Uterine smooth muscle cell (primary cell): ENCODE measurements around the gene KRTAP4-12. TPM values are rescaled to one million over a fixed set of nuclear protein-coding genes. Genes with fewer than 3 reads are reported as not detected.

ENCODE experiments used
- total RNA-seq: library from RNA; depleted of rRNA; stranded (reverse); fragments of >200 nt; gene quantifications from 2 replicates; pipeline ENCODE4 v1.2.3, GENCODE V29; 2014

KRTAP4-12 gene
- total RNA-seq, result not detected in 2 replicates

DNA sequence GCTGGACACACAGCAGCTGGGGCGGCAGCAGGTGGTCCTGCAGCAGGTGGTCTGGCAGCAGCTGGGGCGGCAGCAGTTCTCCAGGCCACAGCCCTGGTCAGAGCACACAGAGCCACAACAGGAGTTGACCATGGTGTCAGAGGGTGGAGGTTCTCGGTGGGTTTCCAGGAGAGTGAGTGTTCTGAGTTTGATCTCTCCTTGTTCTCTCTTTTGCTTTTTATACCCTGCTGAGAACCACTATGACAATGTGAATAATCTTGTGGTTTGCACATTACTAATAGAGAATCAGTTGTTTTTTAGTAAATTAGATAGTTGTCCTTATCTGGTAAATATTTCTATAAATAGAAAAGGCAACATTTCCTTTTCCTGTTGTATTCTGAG is at the start of gene KRTAP4-12:
KRTAP4-12 (minus strand) TSS at position 192 of the 381 bp plus-strand sequence; CDS start at position 132, 60 bp downstream.

GRCh38 chr17:41168121-41168520 is 44.1 kb upstream of the KRTAP4-12 start, which contains the start of gene KRTAP4-3:
Gene KRTAP4-3, minus strand, starts transcription at chr17:41168221. Its CDS starts 49 bp downstream, at chr17:41168172.

GRCh38 chr17:41160648-41161047 is 36.7 kb upstream of the KRTAP4-12 start, which contains the start of gene KRTAP4-4:
Gene KRTAP4-4, minus strand, starts transcription at chr17:41160748. Its CDS starts 57 bp downstream, at chr17:41160691.

GRCh38 chr17:41149652-41149985 is 25.6 kb upstream of the KRTAP4-12 start, which contains the start of gene KRTAP4-5:
Gene KRTAP4-5, minus strand, starts transcription at chr17:41149825. Its CDS starts 58 bp downstream, at chr17:41149767.

GRCh38 chr17:41140360-41141131 is 16.6 kb upstream of the KRTAP4-12 start, which contains the start of gene KRTAP4-6:
Gene KRTAP4-6, minus strand, starts transcription at chr17:41140544. Its CDS starts 57 bp downstream, at chr17:41140487.

DNA sequence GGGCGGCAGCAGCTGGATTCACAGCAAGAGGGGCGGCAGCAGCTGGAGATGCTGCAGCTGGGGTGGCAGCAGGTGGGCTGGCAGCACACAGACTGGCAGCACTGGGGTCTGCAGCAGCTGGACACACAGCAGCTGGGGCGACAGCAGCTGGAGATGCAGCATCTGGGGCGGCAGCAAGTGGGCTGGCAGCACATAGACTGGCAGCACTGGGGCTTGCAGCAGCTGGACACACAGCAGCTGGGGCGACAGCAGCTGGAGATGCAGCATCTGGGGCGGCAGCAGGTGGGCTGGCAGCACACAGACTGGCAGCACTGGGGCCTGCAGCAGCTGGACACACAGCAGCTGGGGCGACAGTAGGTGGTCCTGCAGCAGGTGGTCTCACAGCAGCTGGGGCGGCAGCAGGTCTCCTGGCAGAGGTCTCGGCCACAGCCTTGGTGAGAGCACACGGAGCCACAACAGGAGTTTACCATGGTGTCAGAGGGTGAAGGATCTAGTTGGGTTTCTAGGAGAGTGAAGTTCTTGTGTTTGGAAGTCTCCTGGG is 6.1 kb downstream of the KRTAP4-12 start, which contains the start of gene KRTAP4-11:
KRTAP4-11 (minus strand) TSS at position 528 of the 541 bp plus-strand sequence; CDS start at position 470, 58 bp downstream.

DNA sequence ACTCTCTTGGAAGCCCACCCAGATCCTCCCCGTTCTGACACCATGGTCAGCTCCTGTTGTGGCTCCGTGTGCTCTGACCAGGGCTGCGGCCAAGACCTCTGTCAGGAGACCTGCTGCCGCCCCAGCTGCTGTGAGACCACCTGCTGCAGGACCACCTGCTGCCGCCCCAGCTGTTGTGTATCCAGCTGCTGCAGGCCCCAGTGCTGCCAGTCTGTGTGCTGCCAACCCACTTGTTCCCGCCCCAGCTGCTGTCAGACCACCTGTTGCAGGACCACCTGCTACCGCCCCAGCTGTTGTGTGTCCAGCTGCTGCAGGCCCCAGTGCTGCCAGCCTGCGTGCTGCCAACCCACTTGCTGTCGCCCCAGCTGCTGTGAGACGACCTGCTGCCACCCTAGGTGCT is 18.6 kb downstream of the KRTAP4-12 start, which contains the start of gene KRTAP4-9:
KRTAP4-9 (plus strand) TSS at position 43 of the 400 bp plus-strand sequence; CDS start at position 43, 0 bp downstream.

DNA sequence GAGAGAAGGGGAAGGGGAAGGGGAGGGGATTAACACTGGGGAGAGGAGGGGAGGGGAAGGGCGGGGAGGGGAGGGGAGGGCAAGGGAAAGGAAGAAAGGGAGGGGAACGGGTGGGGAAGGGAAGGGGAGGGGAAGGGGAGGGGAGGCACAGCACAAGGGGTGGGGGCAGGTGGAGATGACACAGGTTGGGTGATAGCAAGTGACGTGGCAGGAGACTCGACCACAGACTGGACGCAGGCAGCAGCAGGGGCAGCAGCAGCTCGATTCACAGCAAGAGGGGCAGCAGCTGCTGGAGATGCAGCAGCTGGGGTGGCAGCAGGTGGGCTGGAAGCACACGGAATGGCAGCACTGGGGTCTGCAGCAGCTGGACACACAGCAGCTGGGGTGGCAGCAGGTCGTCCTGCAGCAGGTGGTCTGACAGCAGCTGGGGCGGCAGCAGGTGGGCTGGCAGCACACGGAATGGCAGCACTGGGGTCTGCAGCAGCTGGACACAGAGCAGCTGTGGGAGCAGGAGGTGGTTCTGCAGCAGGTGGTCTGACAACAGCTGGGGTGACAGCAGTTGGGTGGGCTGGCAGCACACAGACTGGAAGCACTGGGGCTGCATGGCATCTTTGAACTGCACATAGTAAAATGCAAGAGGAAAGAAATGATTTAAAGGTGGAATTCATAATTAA is 22.3 kb downstream of the KRTAP4-12 start, which contains the start of gene KRTAP4-16:
KRTAP4-16 (minus strand) TSS at position 624 of the 674 bp plus-strand sequence; CDS start at position 624, 0 bp downstream.

GRCh38 chr17:41098042-41098441 is 25.9 kb downstream of the KRTAP4-12 start, which contains the start of gene KRTAP4-8:
Gene KRTAP4-8, minus strand, starts transcription at chr17:41098142. Its CDS starts 58 bp downstream, at chr17:41098084.

DNA sequence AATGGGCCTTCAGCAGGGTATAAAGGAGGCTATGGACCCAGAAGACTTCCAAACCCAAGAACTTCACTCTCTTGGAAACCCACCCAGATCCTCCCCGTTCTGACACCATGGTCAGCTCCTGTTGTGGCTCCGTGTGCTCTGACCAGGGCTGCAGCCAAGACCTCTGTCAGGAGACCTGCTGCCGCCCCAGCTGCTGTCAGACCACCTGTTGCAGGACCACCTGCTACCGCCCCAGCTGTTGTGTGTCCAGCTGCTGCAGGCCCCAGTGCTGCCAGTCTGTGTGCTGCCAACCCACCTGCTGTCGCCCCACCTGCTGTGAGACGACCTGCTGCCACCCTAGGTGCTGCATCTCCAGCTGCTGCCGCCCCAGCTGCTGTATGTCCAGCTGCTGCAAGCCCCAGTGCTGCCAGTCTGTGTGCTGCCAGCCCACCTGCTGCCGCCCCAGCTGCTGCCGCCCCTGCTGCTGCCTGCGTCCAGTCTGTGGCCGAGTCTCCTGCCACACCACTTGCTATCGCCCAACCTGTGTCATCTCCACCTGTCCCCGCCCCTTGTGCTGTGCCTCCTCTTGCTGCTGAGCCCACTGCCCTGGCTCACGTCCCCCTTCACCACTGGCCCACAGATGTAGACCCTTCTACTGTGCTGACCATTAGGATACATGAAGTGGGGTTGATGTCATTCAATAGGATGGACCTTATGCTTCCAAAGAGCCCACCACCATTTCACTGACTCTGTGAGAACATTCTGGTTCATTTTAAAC is 39.7 kb downstream of the KRTAP4-12 start, which contains the start of gene KRTAP4-7:
KRTAP4-7 (plus strand) TSS at position 51 of the 757 bp plus-strand sequence; CDS start at position 108, 57 bp downstream.

Other genes with a start within 250 kb of the KRTAP4-12 start
- 0.22 TPM in 1 of 2 replicates, not detected in the other for gene KRT20, start 238.9 kb downstream of the KRTAP4-12 start, total RNA-seq
- gene KRT23, start 186.5 kb downstream of the KRTAP4-12 start, total RNA-seq, result 0.50 and 0.55 TPM in 2 replicates
- 0.11 TPM in 1 of 2 replicates, not detected in the other for gene KRT39, start 157.2 kb downstream of the KRTAP4-12 start, total RNA-seq
- not detected in 2 replicates for gene KRT40, start 139.9 kb downstream of the KRTAP4-12 start, total RNA-seq
- not detected in 2 replicates for gene KRTAP3-3, start 130.0 kb downstream of the KRTAP4-12 start, total RNA-seq
- gene KRTAP3-2, start 124.3 kb downstream of the KRTAP4-12 start, total RNA-seq, result not detected in 2 replicates
- not detected in 2 replicates for gene KRTAP3-1, start 115.1 kb downstream of the KRTAP4-12 start, total RNA-seq
- 32.6 and 54.1 TPM in 2 replicates for gene KRTAP1-5, start 97.0 kb downstream of the KRTAP4-12 start, total RNA-seq
- not detected in 2 replicates for gene KRTAP1-4, start 94.0 kb downstream of the KRTAP4-12 start, total RNA-seq
- not detected in 2 replicates for gene KRTAP1-3, start 89.3 kb downstream of the KRTAP4-12 start, total RNA-seq
- gene KRTAP1-1, start 82.7 kb downstream of the KRTAP4-12 start, total RNA-seq, result 0.55 and 0.87 TPM in 2 replicates
- not detected in 2 replicates for gene KRTAP2-1, start 76.9 kb downstream of the KRTAP4-12 start, total RNA-seq
- gene KRTAP2-2, start 69.0 kb downstream of the KRTAP4-12 start, total RNA-seq, result not detected in 2 replicates
- 0.12 and 1.00 TPM in 2 replicates for gene KRTAP2-3, start 64.1 kb downstream of the KRTAP4-12 start, total RNA-seq
- not detected in 2 replicates for gene KRTAP2-4, start 58.3 kb downstream of the KRTAP4-12 start, total RNA-seq
- not detected in 2 replicates for gene KRTAP4-7, start 40.0 kb downstream of the KRTAP4-12 start, total RNA-seq
- gene KRTAP4-8, start 26.0 kb downstream of the KRTAP4-12 start, total RNA-seq, result not detected in 2 replicates
- gene KRTAP4-16, start 22.0 kb downstream of the KRTAP4-12 start, total RNA-seq, result not detected in 2 replicates
- gene KRTAP4-9, start 18.8 kb downstream of the KRTAP4-12 start, total RNA-seq, result 0.12 TPM in 1 of 2 replicates, not detected in the other
- gene KRTAP4-11, start 5.8 kb downstream of the KRTAP4-12 start, total RNA-seq, result not detected in 2 replicates
- gene KRTAP4-6, start 16.4 kb upstream of the KRTAP4-12 start, total RNA-seq, result not detected in 2 replicates
- gene KRTAP4-5, start 25.6 kb upstream of the KRTAP4-12 start, total RNA-seq, result not detected in 2 replicates
- gene KRTAP4-4, start 36.6 kb upstream of the KRTAP4-12 start, total RNA-seq, result not detected in 2 replicates
- not detected in 2 replicates for gene KRTAP4-3, start 44.0 kb upstream of the KRTAP4-12 start, total RNA-seq
- not detected in 2 replicates for gene KRTAP4-2, start 54.0 kb upstream of the KRTAP4-12 start, total RNA-seq
- gene KRTAP4-1, start 60.7 kb upstream of the KRTAP4-12 start, total RNA-seq, result 0.11 TPM in 1 of 2 replicates, not detected in the other
- gene KRTAP9-1, start 65.7 kb upstream of the KRTAP4-12 start, total RNA-seq, result not detected in 2 replicates
- not detected in 2 replicates for gene KRTAP9-2, start 102.5 kb upstream of the KRTAP4-12 start, total RNA-seq
- not detected in 2 replicates for gene KRTAP9-3, start 108.3 kb upstream of the KRTAP4-12 start, total RNA-seq
- not detected in 2 replicates for gene KRTAP9-8, start 113.8 kb upstream of the KRTAP4-12 start, total RNA-seq
- gene KRTAP9-4, start 125.5 kb upstream of the KRTAP4-12 start, total RNA-seq, result not detected in 2 replicates
- gene KRTAP9-9, start 131.2 kb upstream of the KRTAP4-12 start, total RNA-seq, result not detected in 2 replicates
- gene KRTAP9-6, start 141.2 kb upstream of the KRTAP4-12 start, total RNA-seq, result not detected in 2 replicates
- not detected in 2 replicates for gene KRTAP9-7, start 151.5 kb upstream of the KRTAP4-12 start, total RNA-seq
- not detected in 2 replicates for gene KRTAP29-1, start 178.7 kb upstream of the KRTAP4-12 start, total RNA-seq
- gene KRTAP16-1, start 185.1 kb upstream of the KRTAP4-12 start, total RNA-seq, result not detected in 2 replicates
- 0.12 and 0.33 TPM in 2 replicates for gene KRTAP17-1, start 191.5 kb upstream of the KRTAP4-12 start, total RNA-seq
- gene KRT33A, start 226.6 kb upstream of the KRTAP4-12 start, total RNA-seq, result not detected in 2 replicates
- gene KRT33B, start 245.6 kb upstream of the KRTAP4-12 start, total RNA-seq, result 1.1 and 2.7 TPM in 2 replicates